SK-N-SH treated with all-trans-retinoic acid at 6 μM for 48 hours (cell line): ENCODE data around the gene POTEC.
"Not testable (repeated sequence)": the region's sequence is repeated elsewhere in the genome, so short reads cannot be mapped to it uniquely, and the experiment has no call there.

ENCODE experiments used
- ATAC-seq: fragments of 200-7000 bp; cut with Tn5 transposase; 3 replicates; pipeline ENCODE4 v1.9.1; 2020; ENCODE audit warnings: mild to moderate bottlenecking, moderate library complexity

The POTEC gene

DNA sequence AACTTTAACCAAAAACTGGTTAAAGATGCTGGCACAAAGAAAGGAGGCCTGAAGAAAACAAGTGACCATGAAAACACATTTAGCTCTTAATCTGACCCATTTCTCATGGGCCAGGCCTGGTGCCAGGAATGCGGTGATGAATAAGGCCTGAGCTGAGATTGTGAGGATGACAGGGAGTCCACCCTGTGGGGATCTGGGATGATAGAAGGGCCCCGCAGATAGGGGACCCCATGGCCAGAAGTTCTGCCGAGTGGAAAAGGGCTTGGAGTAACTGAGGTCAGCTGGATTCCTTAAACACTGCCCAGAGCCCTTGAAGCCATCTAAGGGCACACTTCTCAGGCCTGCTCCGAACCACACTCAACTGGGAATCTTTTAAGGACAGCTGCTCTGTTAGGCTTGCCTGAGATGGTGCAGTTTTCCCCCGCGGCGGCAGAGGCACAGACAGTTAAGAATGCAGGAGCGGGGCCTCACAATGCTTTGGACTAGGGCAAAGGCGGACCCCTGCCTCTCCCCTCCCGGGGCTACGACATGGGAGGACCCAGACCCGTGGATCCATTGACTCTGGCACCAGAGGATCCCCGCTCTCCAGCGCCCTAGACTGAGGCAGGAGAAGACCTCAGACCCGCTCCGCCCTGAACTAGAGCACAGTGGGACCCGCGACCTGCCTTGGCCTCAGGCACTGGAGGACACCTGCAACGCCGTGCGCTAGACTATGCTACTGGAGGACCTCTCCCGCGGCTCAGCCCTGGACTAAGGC lies 70.0 kb downstream of the POTEC start:
- not testable (repeated sequence) for ATAC-seq

DNA sequence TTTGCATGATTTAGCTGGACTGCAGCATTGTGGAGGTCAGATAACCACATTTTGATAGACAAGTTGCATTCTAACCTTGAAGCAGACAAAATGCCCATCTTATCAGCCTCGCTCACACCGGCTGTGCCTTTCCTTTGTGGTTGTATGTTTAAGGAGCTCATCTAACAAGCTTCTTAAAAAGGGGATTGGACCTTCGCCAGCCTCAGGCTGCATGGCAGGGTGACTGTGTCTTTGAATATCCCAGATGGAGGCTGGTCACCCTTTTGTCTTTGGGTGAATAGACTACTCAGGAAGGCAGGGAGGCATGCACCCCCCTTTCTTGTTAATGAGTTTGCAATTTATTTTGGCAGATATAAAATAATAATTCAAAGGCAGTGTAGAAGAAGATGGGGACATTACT lies 72.1 kb downstream of the POTEC start:
- ATAC-seq = not testable (repeated sequence)

DNA sequence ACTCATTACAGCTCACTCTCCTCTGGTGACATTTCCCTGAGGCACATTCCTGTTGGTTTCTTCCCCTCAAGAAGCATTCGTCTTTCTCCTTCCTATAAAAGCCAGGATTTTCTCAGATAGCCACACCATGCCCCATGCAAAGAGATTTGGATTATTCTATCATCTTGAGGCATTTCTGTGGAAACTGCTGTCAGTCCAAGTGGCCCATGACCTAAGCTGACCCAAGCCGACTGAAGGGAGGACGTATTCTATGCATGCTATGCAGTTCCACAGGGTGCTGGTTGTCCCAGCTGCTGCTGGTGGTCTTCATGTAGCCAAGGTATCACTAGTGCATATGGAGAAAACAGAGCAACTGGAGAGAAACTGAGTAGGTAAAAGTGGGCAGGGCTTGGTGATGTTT lies 73.0 kb downstream of the POTEC start:
- ATAC-seq = not testable (repeated sequence)

DNA sequence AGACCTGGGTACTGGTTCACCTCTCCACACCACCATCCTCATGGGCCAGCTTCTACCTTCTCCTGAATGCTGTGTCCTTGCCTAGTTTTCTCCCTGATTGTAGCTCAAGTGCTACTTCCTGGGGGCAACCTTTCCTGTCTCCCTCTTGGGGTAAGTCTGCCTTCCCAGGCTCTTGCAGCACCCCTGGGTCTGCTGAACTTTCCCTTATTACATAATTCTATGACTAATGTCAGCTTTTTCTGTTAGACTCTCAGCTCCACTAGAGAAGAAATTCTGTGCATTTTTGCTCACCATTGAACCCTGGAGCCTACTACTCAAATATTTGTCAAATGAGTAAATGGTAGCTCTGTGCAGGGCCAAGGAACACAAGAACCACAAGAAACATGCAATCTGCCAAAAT lies 73.4 kb downstream of the POTEC start:
- not testable (repeated sequence) for ATAC-seq

DNA sequence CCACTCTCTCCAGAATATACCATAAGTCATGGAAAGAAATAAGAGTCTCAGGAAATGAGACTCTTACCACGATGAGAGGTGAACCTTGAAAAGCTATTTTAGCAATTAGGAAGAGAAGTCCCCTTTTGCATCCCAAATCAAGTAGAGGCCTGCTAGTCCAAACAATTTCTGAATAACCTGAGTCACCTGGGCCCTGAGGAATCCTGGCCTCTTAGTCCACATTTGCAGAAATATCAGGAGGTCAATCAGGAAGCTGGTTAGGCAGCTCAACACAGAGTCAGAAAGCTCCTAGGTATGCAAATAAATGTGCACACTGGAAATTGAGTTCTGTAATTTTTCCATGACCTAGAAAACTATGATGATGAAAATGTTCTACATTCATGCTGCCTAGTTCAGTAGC lies 77.4 kb downstream of the POTEC start:
- not testable (repeated sequence) for ATAC-seq
